Fibroblast of villous mesenchyme (primary cell): ENCODE data around the gene RIMS4. TPM values are rescaled to one million over a fixed set of nuclear protein-coding genes. Genes with fewer than 3 reads are reported as not detected.

ENCODE experiments used
- DNase-seq: peaks from one replicate; pipeline ENCODE4 v3.0.0-alpha.2; 2010; ENCODE audit warnings: low read depth
- H3K4me3 ChIP-seq: 2 replicates; pipeline ENCODE4 v1.5.1; 2011; ENCODE audit warnings: low read depth, mild to moderate bottlenecking, low read length
- total RNA-seq: library from RNA; depleted of rRNA; stranded (reverse); fragments of >200 nt; gene quantifications from 2 replicates; pipeline ENCODE4 v1.2.3, GENCODE V29; 2012
- TF ChIP-seq, protein P1 (sequence below): IDR thresholded peaks from 2 replicates; pipeline ENCODE4 v1.5.1; 2012; ENCODE audit warnings: low read depth, mild to moderate bottlenecking, low read length; ENCODE audit not compliant: insufficient read depth

The RIMS4 gene
- total RNA-seq, 1 donor, result not detected

DNA sequence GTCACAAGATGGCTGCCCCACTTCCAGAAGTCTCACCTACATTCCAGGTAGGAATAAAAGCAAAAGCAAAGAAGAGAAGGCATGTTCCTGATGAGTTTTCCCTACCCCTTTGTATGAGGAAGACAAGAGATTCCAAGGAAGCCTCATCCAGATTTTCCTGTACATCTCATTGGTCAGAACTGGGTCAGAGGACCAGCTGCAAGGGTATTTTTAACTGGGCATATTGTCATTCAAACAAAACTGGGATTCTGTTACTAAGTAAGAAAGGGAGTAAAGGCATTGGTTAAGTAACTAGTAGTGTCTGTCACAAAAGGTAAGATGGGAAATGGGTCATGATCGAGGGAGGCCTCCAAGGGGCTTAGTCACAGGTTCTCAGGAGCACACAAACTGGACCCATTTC, 28.2 kb upstream of the RIMS4 start:
- DNase-seq, result no peak
- TF ChIP-seq, protein P1, sequence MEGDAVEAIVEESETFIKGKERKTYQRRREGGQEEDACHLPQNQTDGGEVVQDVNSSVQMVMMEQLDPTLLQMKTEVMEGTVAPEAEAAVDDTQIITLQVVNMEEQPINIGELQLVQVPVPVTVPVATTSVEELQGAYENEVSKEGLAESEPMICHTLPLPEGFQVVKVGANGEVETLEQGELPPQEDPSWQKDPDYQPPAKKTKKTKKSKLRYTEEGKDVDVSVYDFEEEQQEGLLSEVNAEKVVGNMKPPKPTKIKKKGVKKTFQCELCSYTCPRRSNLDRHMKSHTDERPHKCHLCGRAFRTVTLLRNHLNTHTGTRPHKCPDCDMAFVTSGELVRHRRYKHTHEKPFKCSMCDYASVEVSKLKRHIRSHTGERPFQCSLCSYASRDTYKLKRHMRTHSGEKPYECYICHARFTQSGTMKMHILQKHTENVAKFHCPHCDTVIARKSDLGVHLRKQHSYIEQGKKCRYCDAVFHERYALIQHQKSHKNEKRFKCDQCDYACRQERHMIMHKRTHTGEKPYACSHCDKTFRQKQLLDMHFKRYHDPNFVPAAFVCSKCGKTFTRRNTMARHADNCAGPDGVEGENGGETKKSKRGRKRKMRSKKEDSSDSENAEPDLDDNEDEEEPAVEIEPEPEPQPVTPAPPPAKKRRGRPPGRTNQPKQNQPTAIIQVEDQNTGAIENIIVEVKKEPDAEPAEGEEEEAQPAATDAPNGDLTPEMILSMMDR, result no peak
- no peak overlapping the region for H3K4me3 ChIP-seq

DNA sequence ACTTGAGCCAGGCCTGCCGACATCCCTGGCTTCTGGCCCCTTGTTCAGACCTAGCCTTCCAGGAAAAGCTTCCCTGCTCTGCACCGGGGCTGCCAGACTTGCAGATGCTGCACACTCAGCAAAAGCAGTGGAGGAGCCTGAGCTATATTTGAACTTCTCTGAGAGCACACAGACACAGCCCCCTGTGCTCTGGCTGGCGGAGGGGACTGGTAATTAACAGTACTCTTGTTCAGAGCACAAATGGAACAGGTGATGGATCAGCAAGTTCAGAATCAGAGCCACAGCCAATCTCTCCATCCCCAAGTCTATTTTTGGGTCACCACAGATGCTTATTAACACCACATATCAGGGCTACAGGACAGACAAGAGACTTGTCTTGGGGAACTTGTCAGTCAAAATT, 27.6 kb upstream of the RIMS4 start:
- no peak overlapping the region for H3K4me3 ChIP-seq
- no peak for DNase-seq
- TF ChIP-seq, protein P1, result no peak

DNA sequence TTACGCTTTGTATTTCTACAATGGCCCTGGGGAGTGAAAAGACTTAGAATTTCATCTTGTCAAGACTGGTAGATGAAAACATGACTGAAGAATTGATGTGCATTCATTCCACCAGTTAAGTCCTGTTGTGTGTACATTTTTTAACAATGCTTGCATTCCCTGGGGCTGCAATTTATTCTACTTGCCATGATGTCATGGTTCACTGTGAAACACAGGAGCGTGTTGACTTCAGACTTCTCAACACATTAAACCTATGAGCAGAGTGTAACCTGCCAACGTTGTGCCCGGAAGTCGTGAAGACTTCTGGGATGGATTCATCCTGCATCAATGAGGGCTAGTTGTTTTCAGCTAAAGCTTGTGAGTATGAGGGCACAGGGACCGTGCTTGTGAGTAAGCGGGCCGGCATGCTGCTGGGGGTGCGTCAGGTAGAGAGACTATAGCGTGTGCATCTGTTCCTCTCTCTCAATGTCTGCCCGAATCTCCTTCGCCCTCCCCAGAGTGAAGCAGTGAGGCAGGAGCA, 26.3 kb upstream of the RIMS4 start:
- no peak for DNase-seq
- TF ChIP-seq, protein P1, result no peak
- no peak overlapping the region for H3K4me3 ChIP-seq

DNA sequence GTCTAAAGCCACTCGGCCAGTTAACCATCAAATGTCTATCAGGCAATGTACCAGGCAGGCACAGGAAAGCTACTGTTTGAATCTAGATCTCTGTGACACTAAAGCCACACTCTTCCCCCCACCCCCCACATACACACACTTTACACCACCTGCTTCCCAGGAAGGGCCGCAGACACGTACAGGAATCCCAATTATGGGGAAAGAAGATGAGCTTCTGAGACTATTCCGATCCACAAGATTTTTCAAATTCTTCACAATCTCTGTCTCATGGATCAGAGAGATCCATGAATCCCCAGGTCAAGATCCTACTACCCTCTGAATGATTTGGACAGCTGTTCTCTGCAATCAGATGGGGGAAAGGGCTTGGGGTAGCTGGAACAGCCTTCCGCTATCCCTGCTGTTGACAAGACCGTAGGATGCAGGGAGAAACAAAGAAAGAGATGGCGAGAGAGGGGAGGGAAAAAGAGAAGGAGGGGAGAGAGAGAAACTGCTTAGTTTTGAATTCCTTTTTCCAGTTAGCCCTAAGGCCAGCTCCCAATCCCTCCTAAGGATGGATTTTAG, 25.4 kb upstream of the RIMS4 start:
- no peak for DNase-seq
- H3K4me3 ChIP-seq, result no peak overlapping the region
- TF ChIP-seq, protein P1, result no peak

DNA sequence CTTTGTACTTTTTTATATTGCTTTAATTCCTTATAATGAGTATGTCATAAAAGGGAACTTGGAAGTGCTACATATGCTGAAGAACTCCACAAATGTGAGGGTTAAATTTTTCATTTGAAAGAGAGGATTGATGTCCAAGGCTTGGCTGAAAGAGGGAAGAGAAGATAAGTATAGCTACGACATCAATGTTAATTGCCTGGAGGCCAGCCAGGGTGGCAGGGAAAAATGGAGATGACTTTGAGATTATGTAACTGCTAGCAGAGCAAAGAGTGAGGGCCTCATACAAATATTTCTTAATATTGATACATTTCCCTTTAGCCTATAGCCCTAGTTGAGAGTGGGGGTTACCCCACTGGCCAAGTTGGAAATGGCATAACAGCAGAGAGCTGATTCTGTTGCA, 24.8 kb upstream of the RIMS4 start:
- DNase-seq, result no peak
- TF ChIP-seq, protein P1, result no peak
- no peak overlapping the region for H3K4me3 ChIP-seq

DNA sequence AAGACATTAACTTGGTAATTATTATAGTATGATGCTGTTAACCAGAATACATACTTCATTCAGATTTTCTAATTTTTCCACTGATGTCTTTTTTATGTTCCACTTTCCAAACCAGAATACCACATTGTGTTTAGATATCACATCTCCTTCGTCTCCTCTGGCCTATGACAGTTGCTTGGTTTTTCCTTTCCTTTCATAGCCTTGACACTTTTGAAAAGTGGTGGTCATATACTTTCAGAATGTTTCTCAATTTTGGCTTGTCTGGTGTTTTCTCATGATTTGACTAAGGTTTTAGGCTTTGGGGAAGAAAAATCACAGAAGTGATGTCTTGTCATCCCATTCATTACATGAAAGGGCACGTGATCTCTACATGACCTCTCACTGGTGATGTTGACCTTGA, 24.3 kb upstream of the RIMS4 start:
- TF ChIP-seq, protein P1, result no peak
- no peak for DNase-seq
- H3K4me3 ChIP-seq, result no peak overlapping the region

DNA sequence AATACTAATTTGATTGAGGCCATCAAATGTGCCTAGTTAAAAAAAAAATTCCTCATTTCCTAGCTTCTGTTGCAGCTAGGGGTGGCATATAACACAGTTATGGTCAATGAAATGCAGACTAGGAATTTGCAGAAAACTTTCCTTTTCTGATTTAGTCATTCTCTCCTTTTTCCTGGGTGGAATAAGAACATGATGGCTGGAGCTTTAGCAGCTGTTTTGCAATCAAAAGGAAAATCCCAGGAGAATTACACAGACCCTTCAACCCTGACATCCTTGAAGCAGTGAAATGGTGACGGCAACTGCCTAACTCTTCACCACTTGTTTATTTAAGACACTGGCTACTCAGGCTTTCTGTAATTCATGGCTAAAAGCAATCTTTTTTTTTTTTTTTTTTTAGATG, 23.1 kb upstream of the RIMS4 start:
- TF ChIP-seq, protein P1, result no peak
- no peak overlapping the region for H3K4me3 ChIP-seq
- no peak for DNase-seq
